Mesendoderm (in vitro differentiated cells): ENCODE data around the gene ADGRA3. TPM values are rescaled to one million over a fixed set of nuclear protein-coding genes. Genes with fewer than 3 reads are reported as not detected.
A peak's percentile ranks its signal among the peaks of the same experiment; 100 is the strongest.

Source experiments
- DNase-seq: peaks from one replicate; pipeline ENCODE4 v3.0.0; 2013
- H2AK5ac ChIP-seq: 2 replicates; pipeline ENCODE4 v1.6.1; 2013; ENCODE audit warnings: low read length, inconsistent platforms
- H2BK120ac ChIP-seq: 2 replicates; pipeline ENCODE4 v1.6.1; 2013; ENCODE audit warnings: low read depth, mild to moderate bottlenecking, low read length, moderate library complexity, mixed read lengths
- H2BK15ac ChIP-seq: replicated peaks from 2 replicates; pipeline ENCODE4 v1.6.1; 2013; ENCODE audit warnings: low read depth, mild to moderate bottlenecking, moderate library complexity
- H2BK5ac ChIP-seq: 2 replicates; pipeline ENCODE4 v1.6.1; 2013; ENCODE audit warnings: low read length, inconsistent platforms
- H3K18ac ChIP-seq: 2 replicates; pipeline ENCODE4 v1.6.1; 2013; ENCODE audit warnings: mild to moderate bottlenecking, low read length, mixed read lengths
- H3K23ac ChIP-seq: one replicate; pipeline ENCODE4 v1.6.1; 2013; ENCODE audit warnings: low read length
- H3K27ac ChIP-seq: 2 replicates; pipeline ENCODE4 v1.5.1; 2013; ENCODE audit warnings: low read depth, mild to moderate bottlenecking, inconsistent platforms, low read length, moderate library complexity
- H3K27me3 ChIP-seq: 2 replicates; pipeline ENCODE4 v1.6.1; 2013; ENCODE audit warnings: low read length, control low read depth, mild to moderate bottlenecking, inconsistent platforms; ENCODE audit not compliant: insufficient read depth, poor library complexity
- H3K36me3 ChIP-seq: 2 replicates; pipeline ENCODE4 v1.6.1; 2013; ENCODE audit warnings: low read length, inconsistent platforms; ENCODE audit not compliant: control insufficient read depth, insufficient read depth
- H3K4ac ChIP-seq: one replicate; pipeline ENCODE4 v1.6.1; 2013; ENCODE audit warnings: low read depth, mild to moderate bottlenecking, low read length, moderate library complexity
- H3K4me1 ChIP-seq: 2 replicates; pipeline ENCODE4 v1.6.1; 2013; ENCODE audit warnings: low read depth, low read length, inconsistent platforms; ENCODE audit not compliant: control insufficient read depth
- H3K4me2 ChIP-seq: 2 replicates; pipeline ENCODE4 v1.6.1; 2013; ENCODE audit warnings: low read length
- H3K4me3 ChIP-seq: 2 replicates; pipeline ENCODE4 v1.5.1; 2013; ENCODE audit warnings: mild to moderate bottlenecking, low read length
- H3K56ac ChIP-seq: one replicate; pipeline ENCODE4 v1.6.1; 2013; ENCODE audit warnings: low read length
- H3K79me1 ChIP-seq: 2 replicates; pipeline ENCODE4 v1.6.1; 2013; ENCODE audit warnings: low read length, inconsistent platforms
- H3K79me2 ChIP-seq: 2 replicates; pipeline ENCODE4 v1.6.1; 2013; ENCODE audit warnings: mild to moderate bottlenecking, low read length; ENCODE audit not compliant: control insufficient read depth, insufficient read depth
- H3K9ac ChIP-seq: 2 replicates; pipeline ENCODE4 v1.6.1; 2013; ENCODE audit warnings: low read length, inconsistent platforms
- H4K5ac ChIP-seq: one replicate; pipeline ENCODE4 v1.6.1; 2013; ENCODE audit warnings: low read length
- H4K8ac ChIP-seq: one replicate; pipeline ENCODE4 v1.6.1; 2013; ENCODE audit warnings: low read depth, mild to moderate bottlenecking, control low read depth, low read length, moderate library complexity
- WGBS: extraction: QIAGEN DNeasy Blood & Tissue Kit; methylation state at CpG from one replicate; pipeline ENCODE4 v1.1.7; 2013; ENCODE audit warnings: low lambda C conversion rate, missing lambda C conversion rate; ENCODE audit not compliant: insufficient coverage; ENCODE audit errors: extremely low coverage; 5-methylcytosine and 5-hydroxymethylcytosine counted together
- polyA plus RNA-seq, 2 experiments: library from polyadenylated mRNA; stranded (reverse); fragments of 200-250 nt; gene quantifications; one replicate each; pipeline ENCODE4 v1.2.3, GENCODE V29; 2013

ADGRA3 gene
- polyA plus RNA-seq (2013, experiment 1 of 2) = 43.1 TPM
- 41.8 TPM for polyA plus RNA-seq (2013, experiment 2 of 2)

GRCh38 chr4:22515888-22516541 lies at the start of gene ADGRA3:
ADGRA3 (minus strand) TSS chr4:22516066; CDS start chr4:22515784, 282 bp downstream.
- no peaks in the 10 kb centered on the region for H3K36me3 ChIP-seq
- H3K79me1 ChIP-seq = peaks cover 6% of the 10 kb centered on the region
- H3K56ac ChIP-seq = peak within 1 kb of the TSS; percentile 94
- peak within 1 kb of the TSS; percentile 83 for H3K4me2 ChIP-seq
- peak within 1 kb of the TSS; percentile 27 for H2BK5ac ChIP-seq
- H3K18ac ChIP-seq = peak within 1 kb of the TSS; percentile 57
- DNase-seq = peak; percentile 86
- peak within 1 kb of the TSS; percentile 58 for H3K4me3 ChIP-seq
- H2AK5ac ChIP-seq = peak within 1 kb of the TSS; percentile 54
- peak within 1 kb of the TSS; percentile 82 for H3K9ac ChIP-seq
- no peak within 1 kb of the TSS for H2BK15ac ChIP-seq
- peaks cover 9% of the 10 kb centered on the region for H3K4me1 ChIP-seq
- no CpG with 5 or more reads among the region's 74 CpGs for WGBS
- no peaks in the 10 kb centered on the region for H3K27me3 ChIP-seq
- peak within 1 kb of the TSS; percentile 94 for H3K27ac ChIP-seq
- H4K5ac ChIP-seq = peak within 1 kb of the TSS; percentile 7
- H4K8ac ChIP-seq = no peak within 1 kb of the TSS
- peak within 1 kb of the TSS; percentile 82 for H3K4ac ChIP-seq
- H3K79me2 ChIP-seq = peaks cover 41% of the 10 kb centered on the region
- H2BK120ac ChIP-seq = no peak within 1 kb of the TSS
- H3K23ac ChIP-seq = peak within 1 kb of the TSS; percentile 80

- Histone ChIP-seq H3K9ac (no peak overlapping the region), H3K18ac (no peak overlapping the region), H3K4me2 (no peak overlapping the region), H3K4me1 (no peaks in the 10 kb centered on the region), H3K4me3 (no peak overlapping the region), H3K23ac (no peak overlapping the region), H4K5ac (no peak overlapping the region), H3K27ac (no peak overlapping the region), H3K79me1 (no peaks in the 10 kb centered on the region), H2BK5ac (no peak overlapping the region), H2BK120ac (no peak overlapping the region), H2AK5ac (no peak overlapping the region), H3K27me3 (no peaks in the 10 kb centered on the region), H3K79me2 (no peaks in the 10 kb centered on the region), H3K36me3 (no peaks in the 10 kb centered on the region), H3K4ac (no peak overlapping the region), H4K8ac (no peak overlapping the region), H3K56ac (no peak overlapping the region), H2BK15ac (no peak overlapping the region)
- DNase-seq = no peak
These were observed 40.6 kb upstream of the ADGRA3 start for GRCh38 chr4:22556495-22556894.

- Histone ChIP-seq H2BK5ac (no peak overlapping the region), H3K27ac (no peak overlapping the region), H3K27me3 (no peaks in the 10 kb centered on the region), H3K36me3 (no peaks in the 10 kb centered on the region), H3K56ac (no peak overlapping the region), H4K5ac (no peak overlapping the region), H3K4me2 (no peak overlapping the region), H2BK120ac (no peak overlapping the region), H3K4me3 (no peak overlapping the region), H3K4ac (no peak overlapping the region), H4K8ac (no peak overlapping the region), H2BK15ac (no peak overlapping the region), H3K4me1 (no peaks in the 10 kb centered on the region), H3K79me2 (no peaks in the 10 kb centered on the region), H3K9ac (no peak overlapping the region), H2AK5ac (no peak overlapping the region), H3K79me1 (no peaks in the 10 kb centered on the region), H3K18ac (no peak overlapping the region), H3K23ac (no peak overlapping the region)
- WGBS = no CpG with 5 or more reads among the region's 2 CpGs
- DNase-seq = no peak
These were observed 38.8 kb upstream of the ADGRA3 start for GRCh38 chr4:22554670-22555069.

- no CpG with 5 or more reads among the region's 3 CpGs for WGBS
- H3K4me3 ChIP-seq = no peak overlapping the region
- H2AK5ac ChIP-seq = no peak overlapping the region
- H3K27ac ChIP-seq = no peak overlapping the region
- no peak overlapping the region for H2BK5ac ChIP-seq
- no peak overlapping the region for H4K5ac ChIP-seq
- H3K79me1 ChIP-seq = no peaks in the 10 kb centered on the region
- no peak overlapping the region for H3K56ac ChIP-seq
- H3K18ac ChIP-seq = no peak overlapping the region
- no peak overlapping the region for H3K23ac ChIP-seq
- H3K36me3 ChIP-seq = no peaks in the 10 kb centered on the region
- no peak overlapping the region for H2BK15ac ChIP-seq
- no peak overlapping the region for H2BK120ac ChIP-seq
- no peak overlapping the region for H4K8ac ChIP-seq
- H3K4ac ChIP-seq = no peak overlapping the region
- no peaks in the 10 kb centered on the region for H3K4me1 ChIP-seq
- no peaks in the 10 kb centered on the region for H3K79me2 ChIP-seq
- H3K4me2 ChIP-seq = no peak overlapping the region
- no peak overlapping the region for H3K9ac ChIP-seq
- H3K27me3 ChIP-seq = no peaks in the 10 kb centered on the region
- no peak for DNase-seq
These were observed 37.7 kb upstream of the ADGRA3 start for GRCh38 chr4:22553560-22553959.

GRCh38 chr4:22552812-22553211 lies 36.9 kb upstream of the ADGRA3 start:
- no peak overlapping the region for H4K8ac ChIP-seq
- H3K4me1 ChIP-seq = no peaks in the 10 kb centered on the region
- H3K27ac ChIP-seq = no peak overlapping the region
- H3K23ac ChIP-seq = no peak overlapping the region
- WGBS = no CpG with 5 or more reads among the region's 3 CpGs
- peak; percentile 60 for DNase-seq
- H2AK5ac ChIP-seq = no peak overlapping the region
- H3K56ac ChIP-seq = no peak overlapping the region
- H3K79me1 ChIP-seq = no peaks in the 10 kb centered on the region
- H2BK5ac ChIP-seq = no peak overlapping the region
- no peak overlapping the region for H2BK15ac ChIP-seq
- H3K18ac ChIP-seq = no peak overlapping the region
- H3K4ac ChIP-seq = no peak overlapping the region
- no peak overlapping the region for H4K5ac ChIP-seq
- H3K79me2 ChIP-seq = no peaks in the 10 kb centered on the region
- no peak overlapping the region for H2BK120ac ChIP-seq
- H3K4me2 ChIP-seq = no peak overlapping the region
- H3K9ac ChIP-seq = no peak overlapping the region
- no peaks in the 10 kb centered on the region for H3K27me3 ChIP-seq
- no peaks in the 10 kb centered on the region for H3K36me3 ChIP-seq
- no peak overlapping the region for H3K4me3 ChIP-seq

GRCh38 chr4:22551550-22551949 lies 35.7 kb upstream of the ADGRA3 start:
- no peak overlapping the region for H3K56ac ChIP-seq
- no peaks in the 10 kb centered on the region for H3K79me2 ChIP-seq
- no peaks in the 10 kb centered on the region for H3K36me3 ChIP-seq
- H3K4me2 ChIP-seq = no peak overlapping the region
- no peak overlapping the region for H3K4me3 ChIP-seq
- H3K27ac ChIP-seq = no peak overlapping the region
- H3K79me1 ChIP-seq = no peaks in the 10 kb centered on the region
- H4K8ac ChIP-seq = no peak overlapping the region
- H2BK5ac ChIP-seq = no peak overlapping the region
- no peaks in the 10 kb centered on the region for H3K27me3 ChIP-seq
- no CpG with 5 or more reads among the region's 1 CpG for WGBS
- H2BK15ac ChIP-seq = no peak overlapping the region
- H2AK5ac ChIP-seq = no peak overlapping the region
- no peak for DNase-seq
- H3K18ac ChIP-seq = no peak overlapping the region
- no peak overlapping the region for H4K5ac ChIP-seq
- H3K9ac ChIP-seq = no peak overlapping the region
- no peak overlapping the region for H3K23ac ChIP-seq
- no peaks in the 10 kb centered on the region for H3K4me1 ChIP-seq
- H2BK120ac ChIP-seq = no peak overlapping the region
- H3K4ac ChIP-seq = no peak overlapping the region
